Prostate gland (tissue), 2 donors: Measurements from ENCODE around the gene ANO3. TPM values are rescaled to one million over a fixed set of nuclear protein-coding genes. Genes with fewer than 3 reads are reported as not detected.

Experiments
- DNase-seq: peaks from one replicate; pipeline ENCODE4 v3.0.0-alpha.2; 2019; ENCODE audit warnings: low spot score
- H3K27ac ChIP-seq, 2 donors: fragments of 200-600 bp; sonication (generic); 2 replicates each; pipeline ENCODE4 v1.5.1; 2017 to 2019
- H3K27me3 ChIP-seq: fragments of 200-600 bp; sonication (generic); replicated peaks from 2 replicates; pipeline ENCODE4 v1.5.1; 2019; ENCODE audit not compliant: insufficient read depth
- H3K36me3 ChIP-seq, 2 donors: fragments of 200-600 bp; sonication (generic); 1 replicate in 1 of 2; 2 replicates in 1 of 2; pipeline versions ENCODE4 v1.5.1 to v1.8.1; 2017 to 2019
- H3K4me1 ChIP-seq: fragments of 200-600 bp; sonication (generic); replicated peaks from 2 replicates; pipeline ENCODE4 v1.5.1; 2019
- H3K4me3 ChIP-seq, 2 donors: fragments of 200-600 bp; sonication (generic); 2 replicates each; pipeline ENCODE4 v1.5.1; 2017 to 2019
- H3K9me3 ChIP-seq: fragments of 200-600 bp; sonication (generic); 2 replicates; pipeline ENCODE4 v1.5.1; 2017
- CTCF ChIP-seq, 4 experiments: fragments of 200-600 bp in 2 of 4; fragments of 450-650 bp in 2 of 4; sonication (generic) in 2 of 4; IDR thresholded peaks; 1 replicate in 3 of 4; 2 replicates in 1 of 4; pipeline ENCODE4 v1.5.1; 2016 to 2019; ENCODE audit warnings: antibody characterized with exemption in 4 of 4, mild to moderate bottlenecking in 2 of 4, moderate library complexity in 2 of 4
- POLR2A ChIP-seq: fragments of 450-650 bp; IDR thresholded peaks from one replicate; pipeline ENCODE4 v1.6.1; 2016; ENCODE audit warnings: antibody characterized with exemption, mild to moderate bottlenecking
- POLR2AphosphoS5 ChIP-seq: sonication (generic); formaldehyde crosslinking; IDR thresholded peaks from one replicate; pipeline ENCODE4 v1.6.1; 2017; ENCODE audit warnings: antibody characterized with exemption
- WGBS: methylation state at CpG from one replicate; pipeline ENCODE4 v1.1.5; 2018; 5-methylcytosine and 5-hydroxymethylcytosine counted together
- intact Hi-C: fragments of 100-400 bp; cut with DNase I; formaldehyde crosslinking; loops from one replicate; pipeline ENCODE4 v1.14.2; 2022
- total RNA-seq, 2 donors: library from RNA; depleted of rRNA; stranded (reverse); fragments of >200 nt; gene quantifications; one replicate each; pipeline ENCODE4 v1.1.0, GENCODE V29; 2016

Gene ANO3
- total RNA-seq, 2 donors from 2014 or later, result 0.68 TPM; not detected in 1

- Histone ChIP-seq H3K9me3 (no peaks in the 10 kb centered on the region), H3K27me3 (no peaks in the 10 kb centered on the region), H3K27ac (no peak overlapping the region), H3K4me3 (no peak overlapping the region), H3K36me3 (no peaks in the 10 kb centered on the region), H3K4me1 (no peaks in the 10 kb centered on the region)
- 78% methylated on average over 1 of the region's 1 CpG for WGBS
- no peak for TF ChIP-seq CTCF (IDR thresholded peaks at IDR 0.05)
- no peak for TF ChIP-seq POLR2AphosphoS5
- no peak for TF ChIP-seq POLR2A
- no peak for DNase-seq
- intact Hi-C loops, result no loop called here
These were observed 374.3 kb downstream of the ANO3 start for GRCh38 chr11:26706181-26706580.

- H3K36me3 ChIP-seq, result no peaks in the 10 kb centered on the region
- H3K4me1 ChIP-seq, result no peaks in the 10 kb centered on the region
- H3K4me3 ChIP-seq, result no peak overlapping the region
- H3K27ac ChIP-seq, result no peak overlapping the region
- no peaks in the 10 kb centered on the region for H3K9me3 ChIP-seq
- DNase-seq, result no peak
- intact Hi-C loops, result no loop called here
- H3K27me3 ChIP-seq, result no peaks in the 10 kb centered on the region
- TF ChIP-seq POLR2AphosphoS5 (no peak), CTCF (IDR thresholded peaks at IDR 0.05) (no peak), POLR2A (no peak)
- WGBS, result 60% methylated on average over 2 of the region's 2 CpGs
These were observed 377.0 kb downstream of the ANO3 start for GRCh38 chr11:26708736-26709456.

- H3K4me1 ChIP-seq, result no peaks in the 10 kb centered on the region
- no peaks in the 10 kb centered on the region for H3K27me3 ChIP-seq
- 93% methylated on average over 2 of the region's 2 CpGs for WGBS
- H3K27ac ChIP-seq, result no peak overlapping the region
- H3K9me3 ChIP-seq, result no peaks in the 10 kb centered on the region
- no peak for DNase-seq
- TF ChIP-seq CTCF (IDR thresholded peaks at IDR 0.05), result no peak
- no peak for TF ChIP-seq POLR2AphosphoS5
- TF ChIP-seq POLR2A, result no peak
- no peak overlapping the region for H3K4me3 ChIP-seq
- no peaks in the 10 kb centered on the region for H3K36me3 ChIP-seq
- intact Hi-C loops, result no loop called here
These were observed 378.6 kb downstream of the ANO3 start for GRCh38 chr11:26710489-26710888.

GRCh38 chr11:26712497-26712896 lies 380.6 kb downstream of the ANO3 start:
- no peaks in the 10 kb centered on the region for H3K4me1 ChIP-seq
- H3K27ac ChIP-seq, result no peak overlapping the region
- TF ChIP-seq POLR2AphosphoS5 (no peak), CTCF (IDR thresholded peaks at IDR 0.05) (no peak), POLR2A (no peak)
- intact Hi-C loops, result no loop called here
- WGBS, result 49% methylated on average over 5 of the region's 5 CpGs
- DNase-seq, result no peak
- no peak overlapping the region for H3K4me3 ChIP-seq
- H3K9me3 ChIP-seq, result no peaks in the 10 kb centered on the region
- no peaks in the 10 kb centered on the region for H3K36me3 ChIP-seq
- H3K27me3 ChIP-seq, result no peaks in the 10 kb centered on the region

Other genes starting within 250 kb of the ANO3 start
- gene MUC15, start 240.1 kb downstream of the ANO3 start, total RNA-seq, result 1 to 10 TPM; 1.5 to 4.1 TPM